Stimulated activated CD8-positive, alpha-beta memory T cell treated with anti-CD3 and anti-CD28 coated beads, Interleukin-7, amount 100 ng/mL, for 24 hours (primary cell): ENCODE measurements around the gene RAC3.

Source experiments
- DNase-seq: peaks from one replicate; pipeline ENCODE4 v3.0.0-alpha.2; 2020; ENCODE audit warnings: low read depth

The RAC3 gene

DNA sequence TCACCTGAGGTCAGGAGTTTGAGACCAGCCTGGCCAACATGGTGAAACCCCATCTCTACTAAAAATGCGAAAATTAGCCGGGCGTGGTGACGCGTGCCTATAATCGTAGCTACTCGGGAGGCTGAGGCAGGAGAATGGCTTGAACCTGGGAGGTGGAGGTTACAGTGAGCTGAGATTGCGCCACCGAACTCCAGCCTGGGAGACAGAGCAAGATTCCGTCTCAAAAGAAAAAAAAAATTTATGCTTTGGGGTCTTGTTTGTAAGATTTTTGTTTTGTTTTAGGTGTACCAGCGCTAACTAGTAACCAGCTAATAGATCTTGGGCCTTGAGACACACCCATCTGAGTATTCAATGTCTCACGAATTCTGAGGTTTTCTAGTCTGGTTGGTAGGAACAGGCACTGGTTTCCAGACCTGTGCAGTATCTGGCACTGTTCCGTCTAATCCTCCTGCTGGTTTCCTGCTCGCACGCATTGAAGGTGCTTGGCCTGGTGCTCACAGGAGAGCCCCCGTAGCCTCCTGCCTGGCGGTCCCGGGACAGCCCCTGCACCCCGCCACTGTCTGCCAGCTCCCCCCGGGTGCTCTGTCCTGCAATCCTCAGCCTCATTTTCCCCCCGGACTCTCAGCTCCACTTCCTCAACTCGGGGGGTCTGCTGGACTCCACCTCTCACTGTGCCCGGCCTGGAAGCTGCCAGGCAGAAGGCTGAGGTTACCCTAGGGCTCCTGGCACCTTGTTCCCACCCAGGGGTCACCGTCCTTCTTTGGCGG, 44.7 kb downstream of the RAC3 start:
- no peak for DNase-seq

DNA sequence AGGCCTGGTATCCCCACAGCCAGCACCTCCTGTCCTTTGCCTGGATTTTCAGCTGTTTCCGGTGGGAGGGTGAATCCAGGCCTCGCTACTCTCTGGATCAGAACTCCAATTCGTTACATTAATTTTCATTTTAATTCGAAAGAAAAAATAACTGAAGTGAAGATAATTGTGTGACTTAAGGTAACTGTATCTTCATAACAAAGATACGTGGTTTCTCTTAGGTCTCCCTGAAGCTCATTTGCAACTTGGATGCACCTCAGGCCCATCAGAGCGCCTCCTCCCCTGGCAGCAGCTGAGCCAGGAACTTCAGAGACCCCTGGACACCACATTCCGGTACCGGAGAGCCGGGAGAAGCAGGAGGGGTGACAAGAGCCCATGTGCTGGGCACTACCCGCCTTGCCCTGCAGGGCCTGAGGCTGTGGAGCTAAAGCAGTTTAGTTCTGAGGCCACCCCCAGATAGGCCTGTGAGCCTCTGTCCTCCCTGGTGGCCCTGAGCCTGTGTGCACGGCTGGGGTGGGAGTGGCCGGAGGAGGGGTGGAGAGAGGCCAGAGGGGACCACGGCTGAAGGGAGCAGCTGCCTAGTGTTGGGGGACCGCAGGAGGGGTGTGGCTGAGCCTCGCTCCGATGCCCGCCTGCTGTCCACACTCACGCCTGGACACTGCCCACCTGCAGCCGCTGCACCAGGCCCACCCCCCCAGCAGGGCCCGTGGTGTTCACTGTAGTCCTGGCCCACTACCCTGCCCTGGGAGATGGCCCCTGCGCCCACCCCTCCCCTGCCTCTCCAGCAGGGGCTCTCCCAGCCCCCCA, 45.5 kb downstream of the RAC3 start:
- no peak for DNase-seq

DNA sequence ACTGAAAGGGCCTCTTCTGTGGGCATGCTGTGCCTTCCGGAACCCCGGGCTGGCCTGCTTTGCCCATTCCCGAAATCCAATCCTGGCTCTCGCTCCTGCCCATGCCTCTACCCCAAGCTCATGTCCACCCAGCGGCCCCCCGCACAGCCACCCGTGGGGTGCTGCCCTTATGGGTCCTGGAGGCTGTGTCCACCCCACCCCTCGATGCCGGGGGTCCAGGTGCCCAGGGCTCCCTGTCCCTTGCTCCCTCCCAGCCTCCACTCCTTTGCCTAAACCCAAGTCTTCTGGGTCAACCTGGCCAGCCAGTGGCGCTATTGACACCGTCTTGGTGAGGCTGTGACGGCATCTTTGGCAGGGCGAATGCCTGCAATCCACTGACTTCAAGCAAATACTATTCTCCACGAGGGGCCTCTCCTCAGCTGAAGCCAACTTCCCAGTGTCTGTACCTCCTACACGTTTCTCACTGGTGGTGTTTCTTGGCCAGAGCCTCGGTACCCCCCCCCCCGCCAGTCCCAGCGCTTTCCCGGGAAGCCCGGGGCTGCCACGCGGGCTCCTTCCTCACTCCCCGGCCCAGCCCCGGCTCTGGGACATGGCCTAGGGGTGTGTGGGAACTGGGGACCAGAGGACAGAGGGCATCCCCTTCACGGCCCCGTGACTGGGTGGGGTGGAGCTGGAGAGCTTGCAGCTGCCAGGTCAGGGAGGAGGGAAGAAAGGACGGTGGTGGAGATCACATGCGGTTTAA, 46.3 kb downstream of the RAC3 start:
- DNase-seq = no peak

DNA sequence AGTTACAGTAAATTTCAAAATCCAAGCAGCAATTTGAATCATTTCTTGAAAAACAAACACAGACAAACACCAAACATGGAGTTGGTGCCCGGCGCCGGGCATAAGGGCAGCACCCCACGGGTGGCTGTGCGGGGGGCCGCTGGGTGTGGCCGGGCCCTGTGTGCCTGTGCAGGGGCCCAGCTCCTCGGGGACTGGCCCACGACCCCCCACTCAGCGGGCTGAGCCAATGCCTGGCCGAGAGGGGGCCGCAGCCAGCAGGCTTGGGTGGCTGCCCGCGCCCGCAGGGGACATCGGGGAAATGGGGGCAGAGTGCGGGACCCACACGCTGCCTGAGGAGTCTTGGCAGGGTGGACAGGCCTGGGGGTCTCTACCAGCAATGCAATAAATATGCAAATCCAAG, 47.0 kb downstream of the RAC3 start:
- DNase-seq = no peak

DNA sequence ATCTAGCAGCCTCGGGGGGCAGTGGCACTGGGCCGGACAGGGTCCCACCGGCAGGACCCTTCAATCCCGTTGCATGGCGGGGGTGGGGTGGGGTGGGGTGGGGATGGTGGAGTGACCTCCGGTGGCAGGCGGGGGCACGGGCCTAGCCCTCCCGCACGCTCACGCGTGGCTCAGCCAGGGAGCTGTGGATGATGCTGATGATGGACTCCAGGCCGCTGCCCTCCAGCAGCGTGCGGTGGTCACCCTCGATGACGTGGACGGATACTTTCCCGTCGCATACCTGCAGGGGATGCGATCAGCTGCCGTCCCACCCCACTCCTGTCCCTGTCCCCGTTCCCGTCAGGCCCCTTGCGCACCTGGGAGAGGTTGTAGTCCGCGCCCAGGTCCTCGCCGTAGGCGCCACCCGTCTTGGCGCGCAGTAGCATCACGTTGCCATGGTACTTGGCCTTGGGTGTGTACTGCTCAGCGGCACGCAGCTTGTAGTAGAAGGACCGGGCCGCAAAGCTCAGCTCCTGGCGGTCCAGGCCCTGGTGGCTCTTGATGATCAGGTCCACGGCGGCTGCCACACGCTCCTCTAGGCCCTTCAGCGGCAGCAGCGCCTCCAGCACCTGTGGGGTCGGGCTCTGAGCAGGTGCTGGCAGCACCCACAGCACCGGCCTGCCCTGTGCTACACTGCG, 47.7 kb downstream of the RAC3 start:
- DNase-seq = no peak

DNA sequence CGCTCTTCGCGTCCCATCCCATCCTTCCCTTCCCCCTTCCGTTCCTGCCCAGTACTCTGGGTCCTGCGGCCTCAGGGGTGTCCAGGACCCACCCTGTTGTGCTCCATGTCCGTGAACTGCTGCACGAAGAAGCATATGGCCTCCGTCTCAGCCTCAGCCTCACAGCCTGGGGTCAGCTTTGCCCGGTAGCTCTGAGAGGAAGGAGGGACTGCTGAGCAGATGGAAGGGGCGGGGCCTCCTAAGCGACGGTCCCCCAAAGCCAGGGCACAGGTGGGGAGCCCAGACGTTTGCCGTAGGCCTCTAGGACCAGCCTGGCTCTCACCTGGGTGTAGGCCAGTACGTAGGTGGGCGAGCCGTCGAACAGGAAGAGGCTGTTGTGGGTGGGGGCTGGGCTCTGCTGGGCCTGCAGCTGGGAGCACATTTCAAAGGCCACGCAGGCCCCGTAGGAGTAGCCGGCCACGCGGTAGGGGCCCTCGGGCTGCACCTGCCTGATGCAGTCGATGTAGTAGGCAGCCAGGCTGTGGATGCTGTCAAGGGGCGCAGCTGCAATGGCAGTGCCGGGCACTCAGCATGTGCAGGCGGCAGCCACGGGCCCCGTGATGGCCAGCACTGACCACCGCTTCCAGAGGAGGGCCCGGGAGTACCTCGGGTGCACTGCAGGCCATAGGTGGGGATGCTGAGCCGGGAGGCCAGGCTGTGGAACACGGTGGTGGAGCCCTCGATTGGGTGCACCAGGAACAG, 48.7 kb downstream of the RAC3 start:
- no peak for DNase-seq

DNA sequence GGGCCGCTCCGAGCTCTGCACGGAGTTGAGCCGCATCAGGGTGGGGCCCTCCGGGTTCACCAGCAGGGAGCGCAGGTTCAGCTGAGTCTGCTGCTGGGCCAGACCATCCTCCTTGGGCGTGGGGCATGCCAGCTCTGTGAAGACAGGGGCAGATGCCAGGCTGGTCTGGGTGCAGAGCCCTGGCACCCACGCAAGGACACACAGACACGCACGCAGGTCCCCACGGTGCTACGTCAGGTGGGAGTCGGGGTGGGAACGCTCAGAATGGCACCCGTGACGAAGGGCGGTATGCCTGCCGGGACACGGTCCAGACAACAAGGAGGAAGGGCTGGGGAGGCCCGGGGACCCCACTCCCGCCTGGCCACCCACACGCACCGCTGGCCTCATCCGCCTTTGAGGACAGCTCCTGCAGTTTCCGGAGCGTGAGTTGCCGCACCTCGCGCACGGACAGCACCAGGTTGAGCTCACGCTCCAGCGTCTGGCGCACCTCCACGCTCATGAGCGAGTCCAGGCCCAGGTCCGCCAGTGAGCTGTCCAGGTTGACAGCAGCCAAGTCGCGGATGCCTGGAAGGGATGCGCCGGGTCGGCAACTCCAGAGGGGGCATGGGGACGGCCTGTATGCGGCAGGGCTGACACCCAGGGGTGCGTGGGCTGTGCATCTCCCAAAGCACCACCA, 49.4 kb downstream of the RAC3 start:
- no peak for DNase-seq

DNA sequence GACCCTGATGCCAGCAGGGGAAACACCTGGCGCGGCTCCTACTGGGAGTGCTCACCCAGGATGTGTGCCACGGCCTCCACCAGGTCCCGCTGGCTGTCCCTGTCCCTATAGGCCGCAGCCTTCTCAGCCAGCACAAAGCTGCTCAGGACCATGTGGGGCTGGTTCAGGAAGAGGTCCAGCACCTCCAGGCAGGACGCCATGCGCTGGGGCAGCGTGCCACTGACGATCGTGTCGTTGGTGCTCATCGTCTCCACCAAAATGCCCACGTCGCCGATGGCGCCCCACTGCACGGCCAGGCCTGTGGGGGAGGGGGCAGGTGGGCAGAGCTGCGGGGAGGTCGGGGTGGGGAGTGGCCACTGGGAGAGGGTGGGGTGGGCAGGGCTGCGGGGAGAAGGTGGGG, 50.1 kb downstream of the RAC3 start:
- DNase-seq = no peak

DNA sequence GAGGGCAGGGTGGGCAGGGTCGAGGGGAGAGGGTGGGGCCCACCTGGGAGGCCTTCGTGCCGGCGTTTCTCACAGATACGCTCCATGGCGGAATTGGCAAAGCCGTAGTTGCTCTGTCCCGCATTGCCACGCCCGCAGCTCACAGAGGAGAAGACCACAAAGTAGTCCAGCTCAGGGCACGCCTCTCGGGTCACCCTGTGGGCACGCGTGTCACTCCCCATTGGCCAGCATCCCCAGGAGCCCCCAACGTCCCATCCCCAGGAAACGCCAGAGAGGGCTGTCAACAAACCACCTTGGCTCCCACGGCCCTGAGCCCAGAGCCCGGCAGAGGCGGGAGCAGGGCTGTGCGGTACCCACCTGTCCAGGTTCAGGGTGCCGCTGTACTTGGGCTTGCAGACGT, 50.5 kb downstream of the RAC3 start:
- DNase-seq = no peak

DNA sequence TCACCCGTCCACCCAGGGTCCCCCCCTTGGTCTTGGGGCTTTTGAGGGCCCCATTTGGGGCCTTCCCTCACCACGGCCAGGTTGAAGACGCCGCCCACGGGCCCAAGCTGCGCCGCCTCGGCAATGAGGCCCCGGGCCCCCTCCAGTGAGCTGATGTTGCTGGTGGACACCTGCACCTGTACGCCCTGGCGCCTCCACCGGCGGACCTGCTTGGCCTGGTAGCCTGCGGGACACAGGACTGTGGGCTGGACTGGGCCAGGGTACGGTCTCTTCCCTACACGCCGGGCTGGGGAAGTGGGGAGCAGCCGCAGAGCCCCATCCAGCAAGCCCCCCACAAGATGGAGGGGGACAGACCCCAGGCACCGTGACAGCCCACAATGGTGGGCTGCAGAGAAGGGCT, 51.0 kb downstream of the RAC3 start:
- no peak for DNase-seq

DNA sequence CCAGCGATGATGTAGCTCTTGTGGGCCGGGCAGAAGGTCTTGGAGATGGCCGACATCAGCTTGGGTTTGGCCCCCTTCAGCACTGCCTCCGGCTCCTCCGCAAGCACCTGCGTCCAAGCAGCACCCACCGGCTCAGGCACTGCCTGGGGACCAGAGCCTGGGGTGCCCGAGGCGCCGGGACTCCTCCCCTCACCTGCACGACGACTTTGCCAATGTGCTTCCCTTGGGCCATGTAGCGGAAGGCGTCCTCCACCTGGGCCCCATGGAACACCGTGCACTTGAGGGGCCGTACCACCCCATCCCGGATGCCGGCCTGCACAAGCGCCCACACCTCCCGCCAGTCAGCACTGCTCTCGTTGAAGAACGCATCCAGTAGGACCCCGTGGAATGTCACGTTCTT, 51.5 kb downstream of the RAC3 start:
- no peak for DNase-seq
